NCI-H2196 (cell line): ENCODE data around the gene LPP.

Experiments
- DNase-seq: peaks from one replicate; lab custom pipeline; 2025; ENCODE audit not compliant: unreplicated experiment; lab: John Stamatoyannopoulos, UW

LPP gene

DNA sequence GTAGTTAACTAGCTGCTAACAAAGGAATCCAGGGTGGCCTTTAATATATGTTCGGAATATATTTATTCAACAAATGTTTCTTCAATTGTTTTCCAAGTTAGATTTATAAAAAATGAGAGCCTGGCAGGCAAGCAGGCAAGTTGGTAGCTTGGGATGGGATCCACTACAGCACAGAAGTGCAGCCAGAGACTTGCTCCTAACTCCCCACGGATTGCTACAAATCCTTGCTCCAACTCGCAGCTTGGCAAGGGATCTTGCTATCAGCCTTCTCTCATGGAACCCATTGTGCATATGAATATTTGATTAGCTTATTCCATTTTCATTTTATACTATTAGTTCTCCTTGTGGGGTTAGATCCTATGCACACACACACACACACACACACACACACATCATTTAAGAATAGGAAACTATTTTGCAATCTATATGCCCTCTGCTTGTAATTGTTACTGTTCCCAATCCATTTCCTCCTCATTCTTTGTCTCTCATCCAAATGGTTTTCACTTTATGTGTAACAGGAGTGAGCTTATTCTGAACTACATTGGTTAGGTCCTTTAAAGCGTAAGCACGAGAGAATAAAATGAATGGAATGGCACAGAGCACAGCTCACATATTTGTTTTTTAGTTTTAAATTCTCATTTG, 505.6 kb downstream of the LPP start:
- DNase-seq: no peak

DNA sequence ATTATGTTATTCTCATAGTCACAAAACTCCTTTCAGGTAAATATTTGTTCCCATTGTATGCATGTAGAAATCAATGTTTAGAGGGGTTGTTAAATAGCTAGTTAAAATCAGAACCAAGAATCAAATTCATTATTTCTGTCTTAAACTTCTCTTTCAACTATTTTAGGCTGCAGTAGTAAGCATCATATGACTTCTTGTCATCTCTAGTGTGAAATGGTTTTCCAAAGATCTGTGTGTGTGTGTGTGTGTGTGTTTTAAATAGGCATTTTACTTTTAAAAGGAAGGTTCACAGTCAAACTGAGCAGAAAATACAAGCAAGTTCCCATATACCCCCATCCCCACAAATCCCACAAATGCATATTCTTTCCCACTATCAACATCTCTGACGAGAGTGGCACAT, 506.5 kb downstream of the LPP start:
- DNase-seq: no peak

- DNase-seq: no peak
Observed at GRCh38 chr3:188661806-188662205, 507.8 kb downstream of the LPP start.

DNA sequence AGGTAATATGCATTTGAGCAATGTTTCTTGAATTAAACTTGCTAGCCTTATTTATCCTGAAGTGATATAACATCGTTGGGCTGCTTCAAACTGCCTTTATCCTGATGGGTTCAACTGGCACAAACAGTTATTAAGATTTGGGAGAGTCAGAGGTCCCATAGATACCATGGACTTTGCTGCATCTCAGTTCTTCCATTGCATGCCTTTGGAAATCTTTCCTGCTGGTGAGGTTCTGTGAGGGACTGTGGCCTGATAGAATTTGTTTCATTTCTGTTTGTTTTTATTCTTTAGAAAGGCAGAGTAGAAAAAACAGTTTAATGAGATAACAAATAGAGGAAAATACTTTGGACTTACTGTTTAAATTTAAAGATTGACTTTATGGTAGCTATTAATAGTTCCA, 508.3 kb downstream of the LPP start:
- no peak for DNase-seq

DNA sequence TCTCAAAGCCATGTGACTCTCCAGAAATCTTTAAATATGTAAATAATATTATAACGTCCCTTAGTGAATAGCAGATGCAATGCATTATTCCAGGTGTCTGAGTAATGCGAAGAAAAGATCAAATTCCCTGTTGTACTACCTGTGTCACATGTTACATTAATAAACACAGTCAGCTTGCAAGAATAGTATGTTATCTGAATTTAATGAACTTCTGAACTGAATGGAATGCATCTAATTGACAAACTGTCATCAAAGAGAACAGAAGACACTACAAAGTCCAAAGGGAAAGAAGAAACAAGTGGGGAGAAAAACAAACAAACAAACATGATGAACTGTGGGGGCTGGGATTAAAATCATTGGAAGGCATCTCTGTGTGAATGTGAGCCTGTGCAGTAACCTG, 508.8 kb downstream of the LPP start:
- no peak for DNase-seq

GRCh38 chr3:188663839-188664238, 509.9 kb downstream of the LPP start:
- DNase-seq: no peak

- DNase-seq: no peak
Observed at GRCh38 chr3:188664795-188665194, 510.8 kb downstream of the LPP start.

- no peak for DNase-seq
Observed at GRCh38 chr3:188667926-188668325, 514.0 kb downstream of the LPP start.

- DNase-seq: no peak
Observed at GRCh38 chr3:188670446-188670845, 516.5 kb downstream of the LPP start.

DNA sequence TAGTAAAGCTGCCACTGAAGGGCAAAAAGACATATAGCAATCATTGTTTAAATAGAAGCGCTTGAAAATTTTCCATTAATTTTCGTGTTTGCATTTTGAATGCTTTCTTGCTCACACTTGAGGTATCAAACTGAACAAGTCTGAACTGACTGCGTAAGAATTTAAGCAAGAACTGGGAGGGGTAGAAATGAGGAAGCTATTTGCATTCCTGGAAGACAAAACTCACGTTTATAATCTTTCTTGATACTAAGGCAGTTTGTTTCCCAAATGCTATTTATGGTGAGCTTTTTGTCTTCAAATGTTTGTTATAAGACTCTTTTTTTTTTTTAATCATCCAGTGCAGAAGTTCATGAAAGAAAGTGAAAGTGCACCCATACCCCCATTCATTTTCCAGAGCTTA, 518.0 kb downstream of the LPP start:
- DNase-seq: no peak

- no peak for DNase-seq
Observed at GRCh38 chr3:188672840-188673239, 518.9 kb downstream of the LPP start.

DNA sequence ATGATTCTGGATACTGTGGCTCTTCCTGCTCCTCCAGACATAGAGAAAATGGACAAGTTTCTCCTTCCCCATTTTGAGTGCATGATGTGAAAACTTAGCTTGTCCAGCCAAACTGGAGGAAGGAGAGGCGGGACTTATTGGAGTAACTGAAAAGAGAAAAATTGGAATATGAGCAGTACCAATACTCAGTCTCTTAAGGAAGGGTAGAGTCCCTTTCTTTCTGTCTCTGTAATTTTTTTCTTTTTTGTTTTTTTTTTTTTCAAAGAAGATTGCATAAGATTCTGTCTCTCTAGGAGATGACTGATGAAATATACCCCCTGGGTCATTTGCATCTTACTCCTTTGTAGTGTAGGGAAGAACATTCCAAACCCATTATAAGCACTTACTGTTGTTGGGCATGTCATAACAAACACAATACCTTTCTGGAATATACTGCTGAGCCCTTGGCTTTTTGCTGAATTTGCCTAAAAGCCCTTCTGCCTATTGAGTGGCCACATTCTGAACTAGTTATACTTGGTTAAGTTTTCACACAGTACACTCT, 519.8 kb downstream of the LPP start:
- DNase-seq: no peak

DNA sequence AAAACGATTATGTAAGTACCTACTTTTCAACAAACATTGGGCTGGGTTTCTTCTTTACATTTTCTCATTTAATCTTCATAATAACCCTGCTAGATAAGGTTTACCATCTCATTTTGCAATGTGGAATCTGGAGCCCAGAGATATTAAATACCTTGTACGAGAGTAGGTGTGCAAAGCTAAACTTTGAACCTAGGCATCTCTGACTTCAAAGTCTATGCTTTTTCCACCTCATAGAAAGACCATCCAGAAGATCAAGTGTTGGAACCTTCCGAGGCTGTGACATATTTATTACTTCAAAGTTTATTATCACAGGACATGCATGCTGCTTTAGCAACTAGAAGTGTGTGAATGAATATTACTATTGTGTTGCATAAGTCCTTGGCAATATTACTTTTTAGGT, 520.6 kb downstream of the LPP start:
- DNase-seq: no peak

GRCh38 chr3:188677344-188677743, 523.4 kb downstream of the LPP start:
- DNase-seq: no peak

DNA sequence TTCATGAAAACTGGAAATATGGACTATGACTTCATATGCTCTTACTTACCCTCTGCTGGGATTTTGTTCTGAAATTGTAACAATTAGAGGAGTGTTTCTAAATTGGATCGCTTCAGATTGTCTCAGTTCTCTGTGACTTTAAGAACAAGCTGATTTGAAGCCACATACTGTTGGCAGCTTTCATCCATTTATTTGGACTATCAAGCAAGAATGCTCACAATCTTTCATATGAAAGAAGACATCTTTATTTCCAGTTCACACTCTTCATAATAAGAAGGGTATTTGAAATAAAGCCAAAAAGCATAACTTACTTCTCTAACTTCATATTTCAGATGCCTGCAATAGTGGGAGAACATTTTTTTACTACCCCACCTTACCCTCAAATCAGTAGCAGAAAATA, 526.2 kb downstream of the LPP start:
- no peak for DNase-seq

DNA sequence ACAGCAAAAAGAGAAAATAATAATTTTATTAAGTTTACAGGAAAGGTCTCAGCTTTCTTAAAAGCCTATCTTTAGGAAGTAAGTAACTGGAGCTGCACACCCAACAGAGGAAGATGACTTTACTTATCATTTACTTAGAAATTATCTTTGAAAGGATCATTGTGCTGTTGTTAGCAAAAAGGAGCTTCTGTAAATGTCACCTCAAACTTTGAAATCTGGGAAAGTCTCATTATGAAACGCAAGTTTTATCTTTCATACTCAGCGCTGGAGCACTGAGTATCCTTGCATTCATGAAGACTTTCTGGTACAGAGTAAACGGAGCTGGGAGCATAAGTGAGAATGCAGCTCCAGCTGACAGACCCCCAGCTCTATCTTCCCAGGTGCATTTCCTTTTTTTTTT, 526.6 kb downstream of the LPP start:
- no peak for DNase-seq

- DNase-seq: no peak
Observed at GRCh38 chr3:188682316-188682715, 528.4 kb downstream of the LPP start.

DNA sequence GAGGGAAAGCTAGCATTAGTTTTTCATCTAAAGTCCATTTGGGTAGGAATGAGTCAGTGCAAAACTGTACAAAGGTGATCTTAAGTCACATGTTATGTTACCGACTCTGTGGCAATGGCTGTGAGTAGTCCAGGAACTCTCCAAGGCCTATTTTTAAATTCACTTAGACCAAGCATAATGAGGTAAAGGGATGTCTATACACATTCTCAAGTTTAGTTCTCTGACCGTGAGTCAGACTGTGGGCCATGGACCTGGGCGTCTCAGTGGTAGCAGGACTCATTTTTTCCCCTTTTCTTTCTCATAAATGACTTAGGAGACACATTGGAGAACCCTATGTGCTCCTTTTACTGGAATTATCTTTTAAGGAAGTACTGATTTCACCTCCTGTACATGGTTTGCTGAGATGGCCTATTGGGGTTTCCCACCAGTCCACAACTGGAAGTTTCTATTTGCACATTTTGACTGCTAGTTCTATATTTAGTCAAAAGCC, 529.1 kb downstream of the LPP start:
- no peak for DNase-seq

GRCh38 chr3:188684276-188684675, 530.3 kb downstream of the LPP start:
- no peak for DNase-seq

GRCh38 chr3:188685789-188686188, 531.8 kb downstream of the LPP start:
- DNase-seq: no peak

DNA sequence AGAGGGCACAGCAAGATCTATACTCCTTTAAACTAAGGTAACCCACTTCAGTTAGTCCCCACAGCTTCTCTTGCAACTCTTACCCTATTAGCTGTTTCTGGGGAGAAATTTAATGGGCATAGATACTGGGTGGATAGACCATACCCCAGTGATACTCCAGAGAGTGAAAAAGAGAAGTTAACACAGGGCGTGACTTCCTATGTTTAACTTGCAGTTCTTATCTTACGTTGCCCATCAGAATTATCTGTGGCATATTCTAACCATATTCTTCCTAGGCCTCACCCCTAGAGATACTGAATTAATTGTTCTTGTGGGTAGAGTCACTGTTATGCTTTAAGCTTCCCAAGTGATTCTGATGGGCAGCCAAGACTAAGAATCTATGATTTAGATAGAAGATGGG, 532.4 kb downstream of the LPP start:
- no peak for DNase-seq

GRCh38 chr3:188687389-188687788, 533.4 kb downstream of the LPP start:
- no peak for DNase-seq

DNA sequence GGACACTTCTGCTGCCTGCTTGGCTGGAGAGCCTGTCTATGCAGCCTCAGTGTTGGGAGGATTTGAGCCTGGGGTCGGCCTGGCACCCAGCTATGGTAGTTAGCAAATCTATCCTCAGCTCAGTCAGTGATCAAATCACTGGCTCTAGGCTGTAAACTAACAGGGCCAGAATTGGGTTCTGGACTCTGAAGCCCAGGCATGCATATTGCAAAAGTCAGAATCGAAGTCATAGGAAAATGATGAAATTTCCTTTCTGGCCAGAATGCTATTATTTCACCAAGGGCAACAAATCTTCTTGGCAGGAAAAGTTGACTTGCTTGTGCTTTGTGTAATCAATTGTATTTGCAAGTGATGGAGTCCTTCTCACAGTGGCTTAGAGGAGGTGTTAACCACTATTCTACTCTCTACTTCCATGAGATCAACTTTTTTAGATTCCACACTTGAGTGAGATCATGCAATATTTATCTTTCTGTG, 535.2 kb downstream of the LPP start:
- DNase-seq: no peak
